CD4-positive, alpha-beta T cell treated with Interleukin-21 for 1 hour (primary cell): Measurements from ENCODE around the gene MESP1.

ENCODE experiments used
- DNase-seq: peaks from one replicate; pipeline ENCODE4 v3.0.0-alpha.2; 2020

The MESP1 gene

GRCh38 chr15:89780601-89781000, 29.6 kb upstream of the MESP1 start:
- no peak for DNase-seq

GRCh38 chr15:89778861-89779260, 27.8 kb upstream of the MESP1 start:
- DNase-seq = no peak

- DNase-seq = no peak
Measured at GRCh38 chr15:89777782-89778380, 26.8 kb upstream of the MESP1 start.

GRCh38 chr15:89777073-89777751, 26.2 kb upstream of the MESP1 start:
- no peak for DNase-seq

GRCh38 chr15:89776274-89777072, 25.4 kb upstream of the MESP1 start, which contains the start of gene MESP2:
Gene MESP2 (plus strand): TSS chr15:89776332. CDS start chr15:89776358, 26 bp downstream.
- peak; percentile 44 for DNase-seq

GRCh38 chr15:89775815-89776214, 24.8 kb upstream of the MESP1 start:
- DNase-seq = no peak

GRCh38 chr15:89774492-89774891, 23.4 kb upstream of the MESP1 start:
- DNase-seq = no peak

- no peak for DNase-seq
Measured at GRCh38 chr15:89772932-89773583, 22.0 kb upstream of the MESP1 start.

- DNase-seq = no peak
Measured at GRCh38 chr15:89770041-89770440, 19.0 kb upstream of the MESP1 start.

- DNase-seq = no peak
Measured at GRCh38 chr15:89769366-89769765, 18.3 kb upstream of the MESP1 start.

- DNase-seq = no peak
Measured at GRCh38 chr15:89768071-89768500, 17.0 kb upstream of the MESP1 start.

- DNase-seq = no peak
Measured at GRCh38 chr15:89767411-89767915, 16.4 kb upstream of the MESP1 start.

GRCh38 chr15:89766357-89767311, 15.6 kb upstream of the MESP1 start:
- DNase-seq = no peak

- no peak for DNase-seq
Measured at GRCh38 chr15:89765694-89766093, 14.6 kb upstream of the MESP1 start.

GRCh38 chr15:89761929-89762328, 10.9 kb upstream of the MESP1 start:
- no peak for DNase-seq

- DNase-seq = no peak
Measured at GRCh38 chr15:89761009-89761831, 10.2 kb upstream of the MESP1 start.

- DNase-seq = peak; percentile 63
Measured at GRCh38 chr15:89760303-89761008, 9.4 kb upstream of the MESP1 start.

GRCh38 chr15:89759835-89760234, 8.8 kb upstream of the MESP1 start:
- no peak for DNase-seq

- no peak for DNase-seq
Measured at GRCh38 chr15:89758981-89759380, 7.9 kb upstream of the MESP1 start.

GRCh38 chr15:89758283-89758682, 7.2 kb upstream of the MESP1 start:
- DNase-seq = no peak
